Measurements from ENCODE around the gene ERICH3. TPM values are rescaled to one million over a fixed set of nuclear protein-coding genes. Genes with fewer than 3 reads are reported as not detected.

ERICH3 gene
- total and polyA plus RNA-seq, 2 donors (not counting 1 experiment from before 2014, with no cell fraction given) = 0.17 TPM; not detected in 1

- H3K4me1 ChIP-seq (ENCODE audit: control insufficient read depth, extremely low read depth, insufficient read depth, low read length) = no peaks in the 10 kb centered on the region
- no peak overlapping the region for H3K4me3 ChIP-seq (replicated peaks in 1 of 4; ENCODE audit: control extremely low read depth in 1 of 4, insufficient read depth in 1 of 4, low read depth in 3 of 4, low read length in 4 of 4)
- no peaks in the 10 kb centered on the region for H4K20me1 ChIP-seq (ENCODE audit: control insufficient read depth, extremely low read depth, insufficient read depth, low read length)
- H3K27me3 ChIP-seq (ENCODE audit: control insufficient read depth, insufficient read depth, low read length) = no peaks in the 10 kb centered on the region
- H3K36me3 ChIP-seq (ENCODE audit: control insufficient read depth, insufficient read depth, low read length) = no peaks in the 10 kb centered on the region
- no peak overlapping the region for H3K9ac ChIP-seq (ENCODE audit: insufficient read depth, low read length)
- H2AFZ ChIP-seq (ENCODE audit: low read length) = no peak overlapping the region
- DNase-seq (ENCODE audit: low read depth in 2 of 2) = no peak
- no peak overlapping the region for H3K4me2 ChIP-seq (ENCODE audit: extremely low read depth, insufficient read depth, low read length)
- H3K27ac ChIP-seq (ENCODE audit: insufficient read depth, low read length) = no peak overlapping the region
- no peaks in the 10 kb centered on the region for H3K79me2 ChIP-seq (ENCODE audit: control insufficient read depth, insufficient read depth, low read length)
- H3K9me3 ChIP-seq (ENCODE audit: control insufficient read depth, insufficient read depth, low read depth, low read length) = no peaks in the 10 kb centered on the region
- no peak for TF ChIP-seq CTCF (conservative IDR thresholded peaks at IDR 0.05 in 1 of 2, IDR thresholded peaks at IDR 0.05 in 1 of 2; ENCODE audit: low read depth in 1 of 2, low read length in 2 of 2)
- TF ChIP-seq EZH2 (IDR thresholded peaks at IDR 0.05; ENCODE audit: low read length, missing control alignments) = no peak
Observed at GRCh38 chr1:74590288-74590687, 83.3 kb downstream of the ERICH3 start.

- H3K79me2 ChIP-seq (ENCODE audit: control insufficient read depth, insufficient read depth, low read length) = no peaks in the 10 kb centered on the region
- no peak overlapping the region for H3K9ac ChIP-seq (ENCODE audit: insufficient read depth, low read length)
- H3K27me3 ChIP-seq (ENCODE audit: control insufficient read depth, insufficient read depth, low read length) = no peaks in the 10 kb centered on the region
- DNase-seq (ENCODE audit: low read depth in 2 of 2) = no peak
- no peak overlapping the region for H2AFZ ChIP-seq (ENCODE audit: low read length)
- H3K27ac ChIP-seq (ENCODE audit: insufficient read depth, low read length) = no peak overlapping the region
- H3K4me2 ChIP-seq (ENCODE audit: extremely low read depth, insufficient read depth, low read length) = no peak overlapping the region
- H3K4me1 ChIP-seq (ENCODE audit: control insufficient read depth, extremely low read depth, insufficient read depth, low read length) = no peaks in the 10 kb centered on the region
- TF ChIP-seq EZH2 (IDR thresholded peaks at IDR 0.05; ENCODE audit: low read length, missing control alignments) (no peak), CTCF (conservative IDR thresholded peaks at IDR 0.05 in 1 of 2, IDR thresholded peaks at IDR 0.05 in 1 of 2; ENCODE audit: low read depth in 1 of 2, low read length in 2 of 2) (no peak)
- no peaks in the 10 kb centered on the region for H3K9me3 ChIP-seq (ENCODE audit: control insufficient read depth, insufficient read depth, low read depth, low read length)
- H3K36me3 ChIP-seq (ENCODE audit: control insufficient read depth, insufficient read depth, low read length) = no peaks in the 10 kb centered on the region
- H3K4me3 ChIP-seq (replicated peaks in 1 of 4; ENCODE audit: control extremely low read depth in 1 of 4, insufficient read depth in 1 of 4, low read depth in 3 of 4, low read length in 4 of 4) = no peak overlapping the region
- no peaks in the 10 kb centered on the region for H4K20me1 ChIP-seq (ENCODE audit: control insufficient read depth, extremely low read depth, insufficient read depth, low read length)
Observed at GRCh38 chr1:74587888-74588287, 85.7 kb downstream of the ERICH3 start.

- peak overlapping the region; percentile 13 for H3K4me2 ChIP-seq (ENCODE audit: extremely low read depth, insufficient read depth, low read length)
- no peak for DNase-seq (ENCODE audit: low read depth in 2 of 2)
- no peak overlapping the region for H3K9ac ChIP-seq (ENCODE audit: insufficient read depth, low read length)
- H3K9me3 ChIP-seq (ENCODE audit: control insufficient read depth, insufficient read depth, low read depth, low read length) = no peaks in the 10 kb centered on the region
- TF ChIP-seq CTCF (conservative IDR thresholded peaks at IDR 0.05 in 1 of 2, IDR thresholded peaks at IDR 0.05 in 1 of 2; ENCODE audit: low read depth in 1 of 2, low read length in 2 of 2) = no peak
- no peak for TF ChIP-seq EZH2 (IDR thresholded peaks at IDR 0.05; ENCODE audit: low read length, missing control alignments)
- H4K20me1 ChIP-seq (ENCODE audit: control insufficient read depth, extremely low read depth, insufficient read depth, low read length) = no peaks in the 10 kb centered on the region
- H3K4me1 ChIP-seq (ENCODE audit: control insufficient read depth, extremely low read depth, insufficient read depth, low read length) = no peaks in the 10 kb centered on the region
- H3K27me3 ChIP-seq (ENCODE audit: control insufficient read depth, insufficient read depth, low read length) = no peaks in the 10 kb centered on the region
- H3K4me3 ChIP-seq (replicated peaks in 1 of 4; ENCODE audit: control extremely low read depth in 1 of 4, insufficient read depth in 1 of 4, low read depth in 3 of 4, low read length in 4 of 4) = peak overlapping the region in 3 of 4 experiments; percentile 26 to 33 (median 31)
- H2AFZ ChIP-seq (ENCODE audit: low read length) = peak overlapping the region; percentile 30
- H3K79me2 ChIP-seq (ENCODE audit: control insufficient read depth, insufficient read depth, low read length) = no peaks in the 10 kb centered on the region
- no peak overlapping the region for H3K27ac ChIP-seq (ENCODE audit: insufficient read depth, low read length)
- no peaks in the 10 kb centered on the region for H3K36me3 ChIP-seq (ENCODE audit: control insufficient read depth, insufficient read depth, low read length)
Observed at GRCh38 chr1:74586253-74586897, 87.2 kb downstream of the ERICH3 start.
